Fibroblast of skin of abdomen (primary cell): Measurements from ENCODE around the gene PYCARD. TPM values are rescaled to one million over a fixed set of nuclear protein-coding genes. Genes with fewer than 3 reads are reported as not detected.
A peak's percentile ranks its signal among the peaks of the same experiment; 100 is the strongest.
"Not testable (repeated sequence)": the region's sequence is repeated elsewhere in the genome, so short reads cannot be mapped to it uniquely, and the experiment has no call there.

Experiments
- DNase-seq: peaks from one replicate; pipeline ENCODE4 v3.0.0-alpha.2; 2013
- polyA plus RNA-seq, 2 experiments: library from polyadenylated mRNA; unstranded; fragments of 120-200 nt; gene quantifications; one replicate each; pipeline ENCODE4 v1.2.1, GENCODE V29; 2013; ENCODE audit not compliant: insufficient read length in 2 of 2

Gene PYCARD
- polyA plus RNA-seq (2013, experiment 1 of 2; ENCODE audit: insufficient read length): 14.2 TPM
- 18.9 TPM for polyA plus RNA-seq (2013, experiment 2 of 2; ENCODE audit: insufficient read length)

DNA sequence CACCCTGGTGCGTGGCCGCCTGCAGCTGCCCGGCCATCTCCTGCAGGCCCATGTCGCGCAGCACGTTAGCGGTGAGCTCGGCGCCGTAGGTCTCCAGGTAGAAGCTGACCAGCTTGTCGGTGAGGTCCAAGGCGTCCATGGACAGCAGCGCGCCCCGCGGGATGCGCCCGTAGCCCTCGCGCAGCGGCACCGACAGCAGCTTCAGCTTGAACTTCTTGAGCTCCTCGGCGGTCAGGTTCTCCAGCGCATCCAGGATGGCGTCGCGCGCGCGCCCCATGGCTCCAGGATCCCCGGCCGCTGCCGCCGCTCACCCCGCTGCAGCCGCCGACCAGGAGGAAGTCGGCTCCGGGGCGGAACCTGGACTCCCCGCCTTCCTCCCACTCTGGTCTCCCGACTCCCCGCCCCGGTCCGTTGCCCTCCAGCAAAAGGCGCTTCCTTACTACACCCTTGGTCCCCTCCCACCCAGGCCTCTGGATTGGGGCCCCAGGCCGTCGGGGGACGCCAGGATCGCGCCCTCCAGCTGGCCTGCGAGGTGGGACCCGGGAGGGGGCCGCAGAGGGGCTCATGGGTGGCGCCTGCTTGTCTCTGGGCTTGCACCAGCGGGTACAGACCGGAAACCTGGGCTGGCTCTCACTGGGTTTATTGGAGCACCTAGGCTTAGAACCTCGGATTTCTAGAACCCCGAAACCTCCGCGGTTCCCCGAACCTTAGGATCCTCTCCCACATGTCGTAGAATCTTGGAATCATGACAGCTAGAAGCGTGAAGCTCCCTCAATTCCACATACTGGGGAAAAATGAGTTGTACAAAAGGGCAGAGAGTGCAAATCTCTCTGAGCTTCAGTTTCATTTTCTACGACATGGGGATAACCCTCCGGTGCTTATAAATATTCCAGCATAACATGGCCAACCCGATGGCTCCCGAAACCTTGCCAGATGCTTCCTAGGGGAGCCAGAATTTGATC is at the start of gene PYCARD:
Gene PYCARD, minus strand, starts transcription at position 347 of the 962 bp plus-strand sequence. Its CDS starts 70 bp downstream, at position 277.
- DNase-seq: no peak

DNA sequence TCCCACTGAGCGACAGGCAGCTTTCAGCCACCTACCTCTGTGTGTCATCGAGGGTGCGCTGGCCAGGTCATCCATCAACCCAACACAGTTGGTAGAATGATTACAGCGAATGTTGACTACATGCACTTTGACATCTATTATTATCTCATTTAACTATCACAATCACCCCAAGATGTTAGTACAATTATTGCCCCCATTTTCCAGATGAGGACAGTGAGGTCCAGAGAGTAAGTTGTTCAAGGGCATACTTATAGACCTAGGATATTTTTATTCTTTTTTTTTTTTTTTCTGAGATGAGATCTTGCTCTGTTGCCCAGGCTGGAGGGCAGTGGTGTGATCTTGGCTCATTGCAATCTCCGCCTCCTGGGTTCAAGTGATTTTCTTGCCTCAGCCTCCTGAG is 48.9 kb upstream of the PYCARD start:
- DNase-seq: no peak

DNA sequence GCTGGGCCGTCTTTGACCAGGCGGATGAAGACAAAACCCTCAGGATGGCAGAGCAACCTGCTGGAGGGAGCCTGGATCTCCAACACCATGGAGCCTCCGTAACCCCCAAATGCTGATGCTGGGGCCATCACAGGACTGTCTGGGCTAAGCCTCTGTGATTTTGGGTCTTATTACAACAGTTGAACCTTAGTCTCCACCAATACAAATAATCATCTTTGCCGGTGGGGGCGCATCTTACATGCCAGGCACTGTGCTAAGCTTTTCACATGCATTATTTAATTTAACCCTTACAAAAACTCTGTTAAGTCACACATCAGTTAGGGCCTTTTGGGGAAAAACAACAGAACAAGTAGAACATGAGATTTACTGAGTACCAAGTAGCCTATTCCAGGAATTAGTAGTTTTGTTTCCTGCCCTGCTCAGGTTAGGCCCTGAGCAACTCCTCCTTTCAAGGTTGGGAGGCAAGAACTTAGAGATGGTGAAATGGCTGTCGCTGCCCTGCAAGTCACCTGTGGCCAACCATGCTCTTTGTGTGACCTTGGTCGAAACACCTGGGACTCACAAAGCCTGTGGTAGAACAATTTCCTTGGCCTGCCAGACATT is 48.3 kb upstream of the PYCARD start:
- no peak for DNase-seq

DNA sequence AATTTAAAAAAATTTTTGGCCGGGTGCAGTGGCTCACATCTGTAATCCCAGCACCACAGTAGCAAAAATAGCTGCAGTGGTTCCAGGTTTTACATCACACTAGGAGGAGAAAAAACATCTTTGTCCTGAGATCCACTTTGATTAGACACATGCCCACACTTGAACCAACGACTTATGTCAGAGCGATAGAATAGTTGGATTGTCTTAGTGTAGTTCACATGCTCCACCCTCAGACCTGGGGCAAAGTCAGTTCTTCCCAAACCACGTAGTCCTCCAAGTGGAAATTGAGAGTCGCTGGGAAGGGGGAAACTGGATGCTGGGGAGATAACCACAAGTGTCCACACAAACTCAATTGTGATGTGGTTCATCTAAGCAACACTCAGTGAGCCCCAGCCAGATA is 45.8 kb upstream of the PYCARD start:
- DNase-seq: no peak

DNA sequence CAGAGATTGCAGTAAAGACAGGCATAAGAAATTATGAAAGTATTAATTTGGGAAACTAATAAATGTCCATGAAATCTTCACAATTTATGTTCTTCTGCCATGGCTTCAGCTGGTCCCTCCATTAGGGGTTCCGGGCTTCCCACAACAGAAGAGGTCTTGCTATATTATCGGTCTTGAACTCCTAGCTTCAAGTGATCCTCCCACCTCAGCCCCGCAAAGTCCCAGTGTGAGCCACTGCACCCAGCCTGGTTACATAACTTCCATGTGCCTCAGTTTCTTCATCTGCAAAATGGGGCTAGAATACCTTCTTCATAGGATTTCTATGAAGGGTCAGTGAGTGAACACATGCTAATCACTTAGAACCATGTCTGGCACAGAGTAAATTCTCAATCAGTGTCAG is 43.7 kb upstream of the PYCARD start:
- DNase-seq: no peak

DNA sequence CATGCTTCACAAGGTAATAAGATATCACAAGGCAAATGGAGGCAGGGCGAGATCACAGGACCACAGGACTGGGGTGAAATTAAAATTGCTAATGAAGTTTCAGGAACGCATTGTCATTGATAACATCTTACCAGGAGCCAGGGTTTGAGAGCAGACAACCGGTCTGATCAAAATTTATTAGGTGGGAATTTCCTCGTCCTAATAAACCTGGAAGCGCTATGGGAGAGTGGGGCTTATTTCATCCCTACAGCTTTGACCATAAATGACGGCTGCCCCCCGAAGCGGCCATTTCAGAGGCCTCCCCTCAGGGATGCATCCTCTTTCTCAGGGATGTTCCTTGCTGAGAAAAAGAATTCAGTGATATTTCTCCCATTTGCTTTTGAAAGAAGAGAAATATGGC is 43.0 kb upstream of the PYCARD start:
- not testable (repeated sequence) for DNase-seq

DNA sequence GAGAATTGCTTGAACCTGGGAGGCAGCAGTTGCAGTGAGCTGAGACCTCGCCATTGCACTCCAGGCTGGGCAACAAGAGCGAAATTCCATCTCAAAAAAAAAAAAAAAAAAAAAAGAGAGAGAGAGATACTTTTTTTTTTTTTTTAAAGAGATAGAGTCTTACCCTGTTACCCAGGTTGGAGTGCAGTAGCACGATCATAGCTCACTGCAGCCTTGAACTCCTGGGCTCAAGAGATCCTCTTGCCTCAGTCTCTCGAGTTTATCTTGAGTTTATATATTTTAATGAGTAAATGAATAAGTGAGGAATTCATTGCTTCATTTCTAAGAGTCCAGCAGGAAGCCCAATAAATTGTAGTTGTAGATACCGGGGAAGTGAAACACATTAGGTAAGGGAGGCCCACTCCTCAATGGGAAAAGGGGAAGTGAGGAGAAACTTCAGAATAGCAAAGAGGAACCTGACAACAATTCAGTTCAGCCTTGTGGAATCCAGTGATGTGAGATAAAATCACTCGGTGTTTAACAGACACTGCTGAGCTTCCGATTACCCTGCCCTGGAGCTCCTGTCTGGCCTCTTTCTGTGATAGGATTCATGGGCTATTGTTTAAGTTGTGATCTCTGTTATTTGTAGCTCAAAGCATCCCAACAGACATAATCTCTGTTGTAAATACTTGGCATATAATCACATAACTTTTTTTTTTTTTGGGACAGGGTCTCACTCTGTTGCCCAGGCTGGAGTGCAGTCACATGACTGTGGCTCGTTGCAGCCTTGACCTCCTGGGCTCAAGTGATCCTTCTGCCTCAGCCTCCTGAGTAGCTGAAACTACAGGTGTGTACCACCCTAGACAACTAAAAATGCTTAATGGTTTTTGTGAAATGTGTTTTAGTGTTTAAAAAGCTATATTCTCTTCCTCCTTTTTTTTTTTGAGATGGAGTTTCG is 41.4 kb upstream of the PYCARD start:
- no peak for DNase-seq

DNA sequence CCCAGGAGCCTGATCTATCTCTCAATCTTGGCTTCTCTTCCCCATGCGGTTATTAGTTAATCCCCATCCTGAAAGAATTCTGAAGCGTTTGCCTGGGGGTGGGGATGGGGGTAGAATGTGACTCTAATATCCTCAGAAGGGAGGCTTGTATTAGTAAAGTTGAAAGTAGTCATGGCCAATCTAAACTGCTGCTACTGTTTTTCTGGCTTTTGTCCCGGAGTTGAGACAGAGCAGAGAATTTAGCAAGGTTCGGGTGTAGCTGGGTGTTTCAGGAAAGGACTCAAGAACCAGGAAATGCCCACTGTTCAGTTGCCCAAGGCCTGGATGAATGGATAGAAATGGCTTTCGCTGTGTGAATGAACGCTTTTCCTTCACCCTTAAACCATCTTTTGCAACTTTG is 39.6 kb upstream of the PYCARD start:
- DNase-seq: no peak

DNA sequence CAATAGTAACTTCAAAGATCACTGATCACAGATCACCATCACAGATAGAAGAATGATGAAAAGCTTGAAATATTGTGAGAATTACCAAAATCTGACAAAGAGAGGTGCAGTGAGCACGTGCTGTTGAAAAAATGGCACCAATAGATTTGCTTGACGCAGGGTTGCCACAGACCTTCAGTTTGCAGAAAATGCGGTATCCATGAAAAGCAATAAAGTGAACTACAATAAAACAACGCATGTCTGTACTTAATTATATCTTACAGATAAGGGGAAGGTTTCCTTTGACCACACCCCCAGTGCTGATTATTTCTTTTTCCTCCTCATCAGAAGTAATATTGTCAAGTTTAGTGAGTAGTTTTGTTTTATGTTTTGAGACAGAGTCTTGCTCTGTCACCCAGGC is 35.5 kb upstream of the PYCARD start:
- DNase-seq: no peak

DNA sequence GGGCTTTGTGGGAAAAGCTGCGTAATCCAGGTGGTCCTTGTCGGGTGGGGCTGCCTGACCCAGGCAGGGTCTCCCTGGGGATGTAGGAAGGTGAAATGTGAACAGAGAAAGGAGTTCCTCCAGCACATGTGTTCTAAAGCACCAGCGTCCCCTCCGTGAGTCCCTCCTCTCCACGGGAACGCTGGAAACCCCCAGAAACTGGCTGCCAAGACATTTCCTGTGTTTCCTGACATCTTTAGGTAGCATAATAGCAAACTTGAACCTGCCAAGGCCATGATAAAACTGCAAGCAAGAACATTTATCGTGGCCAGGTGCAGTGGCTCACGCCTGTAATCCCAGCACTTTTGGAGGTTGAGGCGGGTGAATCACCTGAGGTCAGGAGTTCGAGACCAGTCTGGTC is 26.9 kb upstream of the PYCARD start:
- no peak for DNase-seq

DNA sequence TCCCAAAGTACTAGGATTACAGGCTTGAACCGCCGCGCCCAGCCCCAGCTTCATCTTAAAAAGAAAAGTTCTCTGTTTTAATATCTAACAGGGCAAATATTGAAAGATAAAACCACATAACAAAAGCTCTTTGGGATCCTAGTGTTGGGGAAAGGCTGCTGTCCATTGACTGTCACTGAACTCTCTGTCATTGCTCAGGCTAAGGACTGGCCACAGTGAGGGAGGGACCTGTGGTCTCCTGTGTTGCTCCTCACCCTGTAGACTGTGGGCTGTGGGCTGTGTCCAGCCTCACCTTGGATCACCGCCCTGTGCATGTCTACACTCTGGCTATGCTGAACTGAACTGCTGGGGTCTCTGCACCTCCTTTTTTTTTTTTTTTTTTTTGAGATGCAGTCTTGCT is 25.6 kb upstream of the PYCARD start:
- no peak for DNase-seq

DNA sequence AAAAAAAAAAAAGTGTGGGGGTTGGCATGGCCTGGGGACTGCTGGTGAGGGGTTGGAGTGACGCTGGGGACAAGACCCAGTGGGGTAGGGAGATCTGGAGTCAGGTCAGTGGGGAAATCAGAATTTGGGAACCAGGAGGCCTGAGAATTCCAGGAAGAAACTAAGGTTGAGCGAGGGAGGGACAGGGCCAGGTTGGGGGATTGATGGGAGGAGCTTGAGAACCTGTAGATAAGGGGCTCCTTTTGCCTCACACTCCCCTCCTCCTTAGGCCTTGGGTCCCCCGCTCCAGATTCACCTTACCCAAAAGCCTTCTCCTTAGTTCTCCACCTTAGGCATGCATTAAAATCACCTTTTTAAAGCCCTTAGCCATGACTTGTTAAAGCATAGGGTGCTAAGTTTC is 22.6 kb upstream of the PYCARD start:
- DNase-seq: no peak

DNA sequence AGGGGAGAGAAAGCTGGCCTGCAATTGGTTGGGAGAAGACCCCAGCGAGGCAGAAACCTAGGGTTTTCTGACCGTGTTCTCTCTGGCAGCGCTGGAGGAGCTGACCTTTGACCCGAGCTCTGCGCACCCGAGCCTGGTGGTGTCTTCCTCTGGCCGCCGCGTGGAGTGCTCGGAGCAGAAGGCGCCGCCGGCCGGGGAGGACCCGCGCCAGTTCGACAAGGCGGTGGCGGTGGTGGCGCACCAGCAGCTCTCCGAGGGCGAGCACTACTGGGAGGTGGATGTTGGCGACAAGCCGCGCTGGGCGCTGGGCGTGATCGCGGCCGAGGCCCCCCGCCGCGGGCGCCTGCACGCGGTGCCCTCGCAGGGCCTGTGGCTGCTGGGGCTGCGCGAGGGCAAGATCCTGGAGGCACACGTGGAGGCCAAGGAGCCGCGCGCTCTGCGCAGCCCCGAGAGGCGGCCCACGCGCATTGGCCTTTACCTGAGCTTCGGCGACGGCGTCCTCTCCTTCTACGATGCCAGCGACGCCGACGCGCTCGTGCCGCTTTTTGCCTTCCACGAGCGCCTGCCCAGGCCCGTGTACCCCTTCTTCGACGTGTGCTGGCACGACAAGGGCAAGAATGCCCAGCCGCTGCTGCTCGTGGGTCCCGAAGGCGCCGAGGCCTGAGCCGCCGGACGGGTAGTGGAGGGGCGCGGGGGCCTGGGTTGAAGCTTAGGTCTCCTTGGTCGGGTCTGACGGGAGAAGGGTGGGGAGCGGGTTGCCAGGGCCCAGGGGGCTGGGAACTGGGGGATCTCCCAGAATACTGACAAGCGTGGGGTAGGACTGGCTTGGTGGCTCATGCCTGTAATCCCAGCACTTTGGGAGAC is 21.8 kb upstream of the PYCARD start:
- DNase-seq: no peak

DNA sequence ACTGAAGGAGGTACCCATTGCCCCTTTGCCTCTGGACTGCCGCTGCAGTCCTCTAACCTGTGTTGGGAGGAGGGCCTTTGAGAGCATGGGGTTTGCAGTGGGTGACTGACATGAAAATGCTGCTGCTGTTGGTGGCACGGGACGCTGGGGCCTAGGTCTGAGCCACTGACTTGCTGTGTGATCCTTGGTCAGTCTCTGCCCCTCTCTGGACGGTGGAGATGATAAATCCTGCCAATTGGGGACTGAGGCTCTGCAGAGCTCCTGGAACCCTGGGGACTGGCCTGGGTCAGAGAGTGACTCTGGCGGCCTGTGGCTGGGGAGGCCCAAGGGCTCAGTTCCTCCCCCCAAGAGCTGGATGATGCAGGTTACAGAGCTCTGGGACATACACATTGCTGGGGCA is 20.5 kb upstream of the PYCARD start:
- DNase-seq: no peak

DNA sequence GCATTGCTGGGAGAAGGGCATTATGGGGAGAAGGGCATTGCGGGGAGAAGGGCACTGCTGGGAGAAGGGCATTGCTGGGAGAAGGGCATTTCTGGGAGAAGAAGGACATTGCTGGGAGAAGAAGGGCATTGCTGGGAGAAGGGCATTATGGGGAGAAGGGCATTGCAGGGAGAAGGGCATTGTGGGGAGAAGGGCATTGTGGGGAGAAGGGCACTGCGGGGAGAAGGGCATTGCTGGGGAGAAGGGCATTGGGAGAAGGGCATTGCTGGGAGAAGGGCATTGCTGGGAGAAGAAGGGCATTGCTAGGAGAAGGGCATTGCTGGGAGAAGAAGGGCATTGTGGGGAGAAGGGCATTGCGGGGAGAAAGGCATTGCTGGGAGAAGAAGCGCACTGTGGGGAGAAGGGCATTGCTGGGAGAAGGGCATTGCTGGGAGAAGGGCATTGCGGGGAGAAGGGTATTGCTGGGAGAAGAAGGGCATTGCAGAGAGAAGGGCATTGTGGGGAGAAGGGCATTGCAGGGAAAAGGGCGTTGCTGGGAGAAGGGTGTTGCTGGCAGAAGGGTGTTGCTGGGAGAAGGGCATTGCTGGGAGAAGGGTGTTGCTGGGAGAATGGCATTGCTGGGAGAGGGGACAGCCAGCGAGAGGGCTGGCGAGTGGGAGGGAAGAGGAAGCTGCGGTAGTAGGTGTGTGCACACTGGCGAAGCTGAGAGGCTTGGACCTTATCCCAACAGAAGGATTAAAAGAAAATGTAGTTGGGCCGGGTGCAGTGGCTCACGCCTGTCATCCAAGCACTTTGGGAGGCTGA is 19.0 kb upstream of the PYCARD start:
- no peak for DNase-seq

DNA sequence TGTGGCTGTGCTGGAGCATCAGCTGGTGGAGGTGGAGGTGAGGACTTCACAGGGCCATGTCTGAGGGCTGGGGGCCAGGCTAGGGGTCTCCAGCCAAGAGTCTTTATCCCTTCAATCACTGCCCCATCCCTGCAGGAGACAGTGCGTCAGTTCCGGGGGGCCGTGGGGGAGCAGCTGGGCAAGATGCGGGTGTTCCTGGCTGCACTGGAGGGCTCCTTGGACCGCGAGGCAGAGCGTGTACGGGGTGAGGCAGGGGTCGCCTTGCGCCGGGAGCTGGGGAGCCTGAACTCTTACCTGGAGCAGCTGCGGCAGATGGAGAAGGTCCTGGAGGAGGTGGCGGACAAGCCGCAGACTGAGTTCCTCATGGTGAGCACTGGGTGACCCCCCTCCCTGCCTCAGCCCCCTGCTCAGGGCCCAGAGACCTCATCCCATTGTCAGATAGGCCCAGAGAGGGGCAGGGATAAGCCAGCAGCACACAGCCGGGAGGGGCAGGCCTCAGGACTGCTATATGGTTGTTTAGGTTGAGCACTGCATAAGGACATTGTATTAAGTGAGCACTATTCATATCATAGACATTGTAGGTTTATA is 16.7 kb upstream of the PYCARD start:
- DNase-seq: no peak

DNA sequence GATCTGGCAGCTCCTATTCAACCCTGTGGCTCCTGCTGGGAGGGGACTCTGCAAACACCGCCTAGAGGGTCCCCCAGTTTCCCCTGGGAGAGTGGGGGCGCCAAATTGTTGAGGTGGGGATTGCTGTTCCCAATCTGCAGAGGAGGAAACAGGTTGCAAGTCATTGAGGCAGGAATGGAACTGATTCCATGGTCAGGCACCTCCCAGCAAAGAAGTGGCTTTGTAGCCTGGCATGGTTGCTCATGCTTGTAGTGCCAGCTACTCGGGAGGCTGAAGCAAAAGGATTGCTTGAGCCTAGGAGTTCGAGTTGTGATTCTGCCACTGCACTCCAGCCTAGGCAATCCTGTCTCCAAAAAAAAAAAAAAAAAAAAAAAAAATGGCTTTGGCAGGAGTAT is 14.6 kb upstream of the PYCARD start:
- no peak for DNase-seq

DNA sequence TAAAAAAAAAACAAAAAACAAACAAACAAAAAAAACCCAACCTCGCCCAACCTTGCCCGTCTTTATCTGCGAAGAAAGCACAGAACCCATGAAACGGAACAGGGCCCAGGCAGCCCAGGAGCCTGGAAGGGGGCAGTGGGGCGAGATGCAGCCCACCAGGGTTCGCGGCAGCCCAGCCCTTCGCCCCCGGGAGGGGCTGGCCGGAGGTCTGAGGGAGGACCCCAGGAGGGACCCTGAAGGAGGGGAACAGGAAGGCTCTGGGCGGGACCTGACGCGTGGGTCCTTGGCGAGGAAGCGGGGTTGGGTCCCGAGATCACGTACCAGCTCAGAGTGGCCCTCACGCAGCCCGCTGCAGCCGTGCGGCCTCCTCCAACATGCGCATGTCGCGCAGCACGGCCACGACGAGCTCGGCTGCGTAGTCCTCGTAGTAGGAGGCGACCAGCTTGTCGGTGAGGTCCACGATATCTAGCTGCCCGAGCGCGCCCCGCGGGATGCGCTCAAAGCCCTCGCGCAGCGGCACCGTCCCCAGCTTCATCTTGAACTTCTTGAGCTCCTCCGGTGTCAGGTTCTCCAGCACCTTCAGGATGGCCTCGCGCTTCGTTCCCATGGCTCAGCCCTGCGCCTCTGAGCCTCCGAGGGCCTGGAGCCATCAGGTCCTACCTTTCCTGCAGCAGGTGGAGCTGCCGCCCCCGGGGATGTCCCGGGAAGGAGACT is 14.0 kb upstream of the PYCARD start, which contains the start of gene PYDC1:
Gene PYDC1, minus strand, starts transcription at position 714 of the 714 bp plus-strand sequence. Its CDS starts 107 bp downstream, at position 607.
- DNase-seq: no peak

DNA sequence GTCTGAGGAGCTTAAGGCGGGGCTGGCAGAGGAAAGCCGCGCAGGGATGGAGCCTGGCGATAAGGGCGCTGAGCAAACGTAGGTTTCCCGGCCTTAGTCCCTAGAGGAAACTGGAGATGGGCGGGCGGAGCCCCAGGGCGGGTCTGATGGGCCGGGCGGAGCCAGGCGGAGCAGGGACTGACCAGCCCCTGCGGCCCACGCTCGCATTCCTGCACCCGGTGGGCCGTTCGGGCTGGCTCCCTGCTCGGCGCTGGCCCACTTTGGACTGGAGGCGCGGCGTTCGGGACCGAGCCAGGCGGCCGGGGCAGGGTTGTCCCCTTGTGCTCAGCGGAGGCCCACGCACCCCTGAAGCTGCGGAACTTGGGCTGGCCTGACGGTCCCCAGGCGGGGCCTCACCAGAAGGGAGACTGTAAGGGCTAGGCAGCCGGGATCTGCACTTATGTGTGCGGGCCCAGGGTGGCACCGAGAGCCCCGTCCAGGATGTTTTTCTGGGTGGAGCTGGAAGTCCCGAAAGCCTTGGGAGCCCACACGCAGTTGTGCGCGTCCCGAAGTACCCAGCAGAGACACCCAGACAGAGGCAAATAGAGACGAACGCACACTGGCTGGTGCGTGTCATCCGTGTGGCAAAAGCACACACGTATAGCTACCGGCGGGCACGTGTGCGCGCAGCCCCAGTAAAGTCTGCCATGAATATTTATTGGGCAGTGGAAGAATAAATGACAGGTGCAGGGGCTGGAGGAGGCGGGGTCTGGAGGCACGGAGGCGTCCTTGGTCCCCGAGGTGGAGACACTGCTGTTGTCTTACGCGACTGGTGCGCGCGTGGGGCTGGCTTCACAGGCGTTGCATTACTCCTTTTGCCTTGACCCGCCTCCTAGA is 13.0 kb upstream of the PYCARD start:
- DNase-seq: peak; percentile 26
